HK-2 (cell line): ENCODE measurements around the gene FCHO2.

ENCODE experiments used
- DNase-seq: peaks from one replicate; pipeline ENCODE4 v3.0.0-alpha.2; 2018; ENCODE audit not compliant: unreplicated experiment

FCHO2 gene

DNA sequence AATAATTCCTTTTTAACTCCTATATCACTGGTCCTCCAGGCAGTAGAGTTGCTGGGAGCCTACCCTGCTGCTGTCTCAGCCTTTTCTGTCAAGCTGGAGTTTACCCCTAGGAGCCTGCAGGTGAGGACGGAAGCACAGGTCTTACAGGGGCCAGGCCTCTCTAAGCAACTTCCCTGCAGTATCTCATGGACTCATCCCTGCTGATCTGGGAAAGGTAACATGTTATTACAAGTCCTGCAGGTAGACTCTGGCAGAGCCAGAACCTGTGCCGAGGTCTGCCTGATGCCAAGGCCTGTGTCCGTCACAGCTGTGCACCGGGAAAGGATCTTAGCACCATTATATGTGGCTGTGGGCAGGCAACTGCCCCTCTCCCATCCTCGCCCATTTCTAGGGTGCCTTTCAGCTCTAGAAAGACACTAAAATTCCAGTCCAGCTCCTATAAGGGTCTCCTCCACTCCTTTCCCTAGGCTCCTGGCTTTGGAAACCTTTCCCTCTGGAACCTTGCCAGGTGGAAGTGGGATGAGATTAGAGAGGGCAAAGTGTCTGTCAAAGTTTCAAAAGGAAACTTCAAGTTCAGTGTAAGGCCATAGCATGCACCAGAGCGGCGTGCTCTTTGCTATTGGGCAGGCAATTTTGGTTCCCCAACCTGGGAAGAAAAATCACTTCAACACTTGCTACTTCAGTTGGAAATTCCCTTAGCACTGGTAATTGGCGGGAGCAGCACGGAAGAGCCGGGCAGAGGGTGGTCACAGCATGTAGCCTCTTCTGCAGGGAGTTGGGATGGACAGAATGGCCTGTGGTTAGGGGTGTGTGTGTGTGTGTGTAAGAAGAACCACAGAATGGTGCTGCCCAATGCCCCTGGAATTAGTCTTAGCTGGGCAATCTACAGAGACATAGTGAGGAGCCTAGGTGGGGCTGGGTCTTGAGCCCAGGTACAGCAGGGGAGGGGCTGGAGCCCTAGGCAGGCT lies 182.0 kb downstream of the FCHO2 start:
- DNase-seq = no peak

DNA sequence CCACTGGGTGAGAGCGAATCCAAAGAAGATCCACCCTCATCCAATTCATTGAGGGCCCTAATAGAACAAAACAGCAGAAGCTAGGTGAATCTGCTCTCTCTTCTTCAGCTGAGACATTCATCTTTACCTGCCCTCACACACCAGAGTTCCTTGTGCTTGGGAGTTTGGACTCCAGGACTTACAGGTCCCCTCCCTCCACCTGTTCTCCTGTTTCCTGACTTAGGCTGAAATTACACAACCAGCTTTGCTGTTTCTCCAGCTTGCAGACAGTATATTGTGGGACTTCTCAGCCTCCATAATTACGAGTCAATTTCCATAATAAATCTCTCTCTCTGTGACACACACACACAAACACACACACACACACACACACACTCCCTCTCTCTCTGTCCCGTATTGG lies 183.6 kb downstream of the FCHO2 start:
- no peak for DNase-seq
